ENCODE data around the gene KMT2C. TPM values are rescaled to one million over a fixed set of nuclear protein-coding genes. Genes with fewer than 3 reads are reported as not detected.

KMT2C gene
- total RNA-seq, 1 donor from 2014 or later: 136 TPM

- Mint-ChIP-seq H3K4me1 (ENCODE audit: low read depth, unreplicated experiment) (peaks cover 15% of the 10 kb centered on the region), H3K36me3 (ENCODE audit: unreplicated experiment) (peaks cover 4% of the 10 kb centered on the region), H3K27ac (ENCODE audit: unreplicated experiment) (peak overlapping the region; percentile 93), H3K27me3 (ENCODE audit: unreplicated experiment) (peaks cover 6% of the 10 kb centered on the region), H3K4me3 (ENCODE audit: unreplicated experiment) (peak overlapping the region; percentile 2), H3K9me3 (ENCODE audit: unreplicated experiment) (peaks cover 4% of the 10 kb centered on the region)
- no peak for DNase-seq
- no peak for TF ChIP-seq CTCF (IDR thresholded peaks at IDR 0.05; ENCODE audit: partially characterized antibody, unreplicated experiment)
Measured at GRCh38 chr7:152142976-152143595, 292.7 kb downstream of the KMT2C start.

GRCh38 chr7:152140560-152140959 lies 295.2 kb downstream of the KMT2C start:
- H3K36me3 Mint-ChIP-seq (ENCODE audit: unreplicated experiment): peaks cover 4% of the 10 kb centered on the region
- H3K4me1 Mint-ChIP-seq (ENCODE audit: low read depth, unreplicated experiment): peaks cover 15% of the 10 kb centered on the region

GRCh38 chr7:152140067-152140466 lies 295.7 kb downstream of the KMT2C start:
- Mint-ChIP-seq H3K27me3 (ENCODE audit: unreplicated experiment) (peaks cover 6% of the 10 kb centered on the region), H3K27ac (ENCODE audit: unreplicated experiment) (no peak overlapping the region), H3K9me3 (ENCODE audit: unreplicated experiment) (peaks cover 4% of the 10 kb centered on the region), H3K36me3 (ENCODE audit: unreplicated experiment) (peaks cover 4% of the 10 kb centered on the region), H3K4me1 (ENCODE audit: low read depth, unreplicated experiment) (peaks cover 15% of the 10 kb centered on the region), H3K4me3 (ENCODE audit: unreplicated experiment) (no peak overlapping the region)
- DNase-seq: no peak
- TF ChIP-seq CTCF (IDR thresholded peaks at IDR 0.05; ENCODE audit: partially characterized antibody, unreplicated experiment): no peak

More at GRCh38 chr7:152140560-152140959, 295.2 kb downstream of the KMT2C start:
- Mint-ChIP-seq H3K4me3 (ENCODE audit: unreplicated experiment) (no peak overlapping the region), H3K27me3 (ENCODE audit: unreplicated experiment) (peaks cover 6% of the 10 kb centered on the region), H3K27ac (ENCODE audit: unreplicated experiment) (peak overlapping the region; percentile 26), H3K9me3 (ENCODE audit: unreplicated experiment) (peaks cover 4% of the 10 kb centered on the region)
- no peak for DNase-seq
- TF ChIP-seq CTCF (IDR thresholded peaks at IDR 0.05; ENCODE audit: partially characterized antibody, unreplicated experiment): no peak

- TF ChIP-seq CTCF (IDR thresholded peaks at IDR 0.05; ENCODE audit: partially characterized antibody, unreplicated experiment): no peak
- Mint-ChIP-seq H3K4me3 (ENCODE audit: unreplicated experiment) (no peak overlapping the region), H3K27me3 (ENCODE audit: unreplicated experiment) (peaks cover 5% of the 10 kb centered on the region), H3K4me1 (ENCODE audit: low read depth, unreplicated experiment) (peaks cover 2% of the 10 kb centered on the region), H3K9me3 (ENCODE audit: unreplicated experiment) (peaks cover 15% of the 10 kb centered on the region), H3K27ac (ENCODE audit: unreplicated experiment) (no peak overlapping the region), H3K36me3 (ENCODE audit: unreplicated experiment) (peaks cover 4% of the 10 kb centered on the region)
- DNase-seq: no peak
Measured at GRCh38 chr7:152137476-152138025, 298.3 kb downstream of the KMT2C start.

GRCh38 chr7:152136686-152137085 lies 299.1 kb downstream of the KMT2C start:
- Mint-ChIP-seq H3K4me3 (ENCODE audit: unreplicated experiment) (no peak overlapping the region), H3K27ac (ENCODE audit: unreplicated experiment) (no peak overlapping the region), H3K9me3 (ENCODE audit: unreplicated experiment) (peaks cover 15% of the 10 kb centered on the region), H3K4me1 (ENCODE audit: low read depth, unreplicated experiment) (no peaks in the 10 kb centered on the region), H3K36me3 (ENCODE audit: unreplicated experiment) (peaks cover 4% of the 10 kb centered on the region), H3K27me3 (ENCODE audit: unreplicated experiment) (peaks cover 8% of the 10 kb centered on the region)
- no peak for TF ChIP-seq CTCF (IDR thresholded peaks at IDR 0.05; ENCODE audit: partially characterized antibody, unreplicated experiment)
- no peak for DNase-seq
